Activated naive CD4-positive, alpha-beta T cell (primary cell): ENCODE measurements around the gene NUDT8.
"Not testable (repeated sequence)": the region's sequence is repeated elsewhere in the genome, so short reads cannot be mapped to it uniquely, and the experiment has no call there.

Source experiments
- DNase-seq, 4 experiments: peaks; one replicate each; lab custom pipeline; 2025; lab: John Stamatoyannopoulos, UW

NUDT8 gene

GRCh38 chr11:67627812-67628624, 1.7 kb downstream of the NUDT8 start:
- DNase-seq = no peak

- no peak for DNase-seq
These were observed 2.3 kb downstream of the NUDT8 start for GRCh38 chr11:67627441-67627811.

DNA sequence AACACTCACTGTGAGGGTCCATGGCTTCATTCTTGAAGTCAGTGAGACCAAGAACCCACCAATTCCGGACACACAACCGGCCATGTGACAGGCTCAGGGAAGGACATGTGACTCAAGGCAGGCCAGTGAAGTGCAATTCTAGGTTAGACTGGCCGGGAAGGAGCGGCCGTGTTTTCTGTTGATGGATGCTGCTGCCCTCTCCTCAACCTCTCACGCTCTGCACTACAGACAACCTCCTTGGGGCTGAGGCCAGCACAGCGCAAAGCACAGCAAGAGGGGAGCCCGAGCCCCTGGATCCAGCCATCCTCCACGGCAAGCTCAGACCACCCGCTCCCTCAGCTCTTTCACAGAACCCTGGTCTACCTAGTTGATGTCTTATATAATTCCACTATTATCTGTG, 2.8 kb downstream of the NUDT8 start:
- no peak for DNase-seq

DNA sequence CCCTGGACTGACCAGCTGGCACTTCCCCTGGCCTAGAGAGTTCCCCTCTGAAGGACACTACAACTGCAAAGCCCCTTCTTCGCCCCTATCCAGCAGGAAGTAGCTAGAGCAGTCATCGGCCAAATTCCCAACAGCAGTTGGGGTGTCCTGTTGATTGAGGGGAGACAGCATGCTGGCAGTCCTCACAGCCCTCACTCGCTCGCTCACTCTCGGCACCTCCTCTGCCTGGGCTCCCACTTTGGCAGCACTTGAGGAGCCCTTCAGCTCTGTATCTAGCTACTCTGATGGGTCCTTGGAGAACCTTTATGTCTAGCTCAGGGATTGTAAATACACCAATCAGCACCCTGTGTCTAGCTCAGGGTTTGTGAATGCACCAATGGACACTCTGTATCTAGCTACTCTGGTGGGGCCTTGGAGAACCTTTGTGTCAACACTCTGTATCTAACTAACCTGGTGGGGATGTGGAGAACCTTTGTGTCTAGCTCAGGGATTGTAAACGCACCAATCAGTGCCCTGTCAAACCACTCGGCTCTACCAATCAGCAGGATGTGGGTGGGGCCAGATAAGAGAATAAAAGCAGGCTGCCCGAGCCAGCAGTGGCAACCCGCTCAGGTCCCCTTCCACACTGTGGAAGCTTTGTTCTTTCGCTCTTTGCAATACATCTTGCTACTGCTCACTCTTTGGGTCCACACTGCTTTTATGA, 3.5 kb downstream of the NUDT8 start:
- not testable (repeated sequence) for DNase-seq

GRCh38 chr11:67623795-67624194, 5.9 kb downstream of the NUDT8 start:
- not testable (repeated sequence) for DNase-seq

GRCh38 chr11:67622905-67623304, 6.8 kb downstream of the NUDT8 start:
- not testable (repeated sequence) for DNase-seq

DNA sequence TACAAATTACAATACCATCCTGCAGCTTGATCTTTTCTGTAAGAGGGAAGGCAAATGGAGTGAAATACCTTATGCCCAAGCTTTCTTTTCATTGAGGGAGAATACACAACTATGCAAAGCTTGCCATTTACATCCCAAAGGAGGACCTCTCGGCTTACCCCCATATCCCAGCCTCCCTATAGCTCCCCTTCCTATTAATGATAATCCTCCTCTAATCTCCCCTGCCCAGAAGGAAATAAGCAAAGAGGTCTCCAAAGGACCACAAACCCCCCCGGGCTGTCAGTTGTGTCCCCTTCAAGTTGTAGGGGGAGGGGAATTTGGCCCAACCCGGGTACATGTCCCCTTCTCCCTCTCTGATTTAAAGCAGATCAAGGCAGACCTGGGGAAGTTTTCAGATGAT, 7.8 kb downstream of the NUDT8 start:
- not testable (repeated sequence) for DNase-seq

- DNase-seq = not testable (repeated sequence)
These were observed 9.1 kb downstream of the NUDT8 start for GRCh38 chr11:67620621-67621020.

DNA sequence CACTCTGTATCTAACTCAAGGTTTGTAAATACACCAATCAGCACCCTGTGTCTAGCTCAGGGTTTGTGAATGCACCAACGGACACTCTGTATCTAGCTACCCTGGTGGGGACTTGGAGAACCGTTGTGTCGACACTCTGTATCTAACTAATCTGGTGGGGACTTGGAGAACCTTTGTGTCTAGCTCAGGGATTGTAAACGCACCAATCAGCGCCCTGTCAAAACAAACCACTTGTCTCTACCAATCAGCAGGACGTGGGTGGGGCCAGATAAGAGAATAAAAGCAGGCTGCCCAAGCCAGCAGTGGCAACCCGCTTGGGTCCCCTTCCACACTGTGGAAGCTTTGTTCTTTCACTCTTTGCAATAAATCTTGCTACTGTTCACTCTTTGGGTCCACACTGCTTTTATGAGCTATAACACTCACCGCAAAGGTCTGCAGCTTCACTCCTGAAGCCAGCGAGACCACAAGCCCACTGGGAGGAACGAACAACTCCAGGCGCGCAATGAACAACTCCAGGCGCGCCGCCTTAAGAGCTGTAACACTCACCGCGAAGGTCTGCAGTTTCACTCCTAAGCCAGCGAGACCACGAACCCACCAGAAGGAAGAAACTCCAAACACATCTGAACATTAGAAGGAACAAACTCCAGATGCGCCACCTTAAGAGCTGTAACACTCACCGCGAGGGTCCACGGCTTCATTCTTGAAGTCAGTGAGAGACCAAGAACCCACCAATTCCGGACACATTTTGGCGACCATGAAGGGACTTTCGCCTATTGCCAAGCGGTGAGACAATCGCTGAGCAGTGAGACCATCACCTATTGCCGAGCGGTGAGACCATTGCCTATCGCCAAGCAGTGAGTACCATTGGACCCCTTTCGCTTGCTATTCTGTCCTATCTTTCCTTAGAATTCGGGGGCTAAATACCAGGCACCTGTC, 9.8 kb downstream of the NUDT8 start:
- DNase-seq = not testable (repeated sequence)

- not testable (repeated sequence) for DNase-seq
These were observed 10.7 kb downstream of the NUDT8 start for GRCh38 chr11:67618901-67619659.

DNA sequence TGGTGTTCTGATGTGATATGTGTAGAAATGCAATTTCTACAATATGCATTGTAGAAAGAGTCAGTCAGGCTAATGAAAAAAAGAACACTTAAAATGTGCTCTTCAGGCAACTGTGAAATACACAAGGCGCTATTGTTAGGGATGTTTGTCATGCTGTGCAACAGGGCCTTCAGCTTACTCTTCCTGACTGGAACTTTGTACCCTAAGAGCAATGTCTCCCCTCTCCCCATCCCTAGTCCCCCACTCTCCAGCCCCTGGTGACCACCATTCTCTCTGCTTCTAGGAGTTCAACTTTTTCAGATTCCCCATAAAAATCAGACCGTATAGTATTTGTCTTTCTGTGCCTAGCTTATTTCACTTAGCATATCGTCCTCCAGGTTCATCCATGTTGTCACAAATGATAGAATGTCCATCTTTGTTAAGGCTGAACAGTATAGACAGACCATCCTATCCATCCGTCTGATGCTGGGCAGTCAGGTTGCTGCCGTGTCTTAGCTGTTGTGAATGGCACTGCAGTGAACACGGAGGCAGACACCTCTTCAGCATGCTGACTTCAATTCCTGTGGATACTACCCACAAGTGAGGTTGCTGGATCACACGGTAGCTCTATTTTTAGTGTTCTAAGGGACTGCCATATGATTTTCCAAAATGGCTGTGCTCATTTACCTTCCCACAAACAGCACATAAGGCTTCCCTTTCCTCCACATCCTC, 12.3 kb downstream of the NUDT8 start:
- no peak for DNase-seq

DNA sequence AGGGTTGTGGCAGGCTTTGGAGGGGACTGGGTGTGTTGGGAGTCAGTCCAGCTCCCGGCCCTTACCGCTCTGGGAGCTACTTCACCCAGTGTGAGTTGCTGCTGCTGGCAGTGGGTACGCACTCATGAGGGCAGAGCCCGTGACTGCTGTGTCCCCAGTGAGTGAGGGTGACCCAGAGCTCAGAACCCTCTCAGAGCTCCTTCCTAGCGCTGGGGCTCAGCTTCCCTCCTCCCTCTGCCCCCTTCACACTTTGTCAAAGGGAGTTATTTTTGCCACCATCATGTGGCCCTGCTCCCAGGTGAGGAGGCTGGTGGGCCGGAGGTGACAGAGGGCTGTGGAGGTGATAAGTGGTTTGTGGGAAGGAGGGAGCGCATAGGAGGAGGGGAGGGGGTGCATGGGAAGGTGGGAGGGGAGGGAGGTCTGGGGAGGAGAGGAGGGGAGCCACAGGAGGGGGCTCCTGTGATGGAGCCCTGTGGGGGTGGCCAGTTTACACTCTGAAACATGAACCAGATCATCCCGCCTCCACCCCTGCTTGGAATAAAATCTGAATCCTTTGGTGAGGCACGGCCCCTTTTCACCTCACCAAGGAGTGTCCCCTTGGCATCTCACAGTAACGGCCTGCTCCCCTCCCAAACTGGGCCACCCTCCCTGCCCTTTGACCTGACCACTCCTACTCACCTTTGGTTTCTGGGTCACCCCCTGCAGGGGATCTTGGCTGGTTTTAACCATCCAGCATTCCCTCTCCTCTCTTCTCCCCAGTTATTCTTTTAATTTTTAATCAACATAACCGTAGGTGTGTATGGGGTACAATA, 13.1 kb downstream of the NUDT8 start:
- no peak for DNase-seq

GRCh38 chr11:67615728-67616430, 13.9 kb downstream of the NUDT8 start:
- no peak for DNase-seq

GRCh38 chr11:67614730-67615714, 14.7 kb downstream of the NUDT8 start:
- DNase-seq = peak in 2 of 4 experiments; percentile 15 to 29

DNA sequence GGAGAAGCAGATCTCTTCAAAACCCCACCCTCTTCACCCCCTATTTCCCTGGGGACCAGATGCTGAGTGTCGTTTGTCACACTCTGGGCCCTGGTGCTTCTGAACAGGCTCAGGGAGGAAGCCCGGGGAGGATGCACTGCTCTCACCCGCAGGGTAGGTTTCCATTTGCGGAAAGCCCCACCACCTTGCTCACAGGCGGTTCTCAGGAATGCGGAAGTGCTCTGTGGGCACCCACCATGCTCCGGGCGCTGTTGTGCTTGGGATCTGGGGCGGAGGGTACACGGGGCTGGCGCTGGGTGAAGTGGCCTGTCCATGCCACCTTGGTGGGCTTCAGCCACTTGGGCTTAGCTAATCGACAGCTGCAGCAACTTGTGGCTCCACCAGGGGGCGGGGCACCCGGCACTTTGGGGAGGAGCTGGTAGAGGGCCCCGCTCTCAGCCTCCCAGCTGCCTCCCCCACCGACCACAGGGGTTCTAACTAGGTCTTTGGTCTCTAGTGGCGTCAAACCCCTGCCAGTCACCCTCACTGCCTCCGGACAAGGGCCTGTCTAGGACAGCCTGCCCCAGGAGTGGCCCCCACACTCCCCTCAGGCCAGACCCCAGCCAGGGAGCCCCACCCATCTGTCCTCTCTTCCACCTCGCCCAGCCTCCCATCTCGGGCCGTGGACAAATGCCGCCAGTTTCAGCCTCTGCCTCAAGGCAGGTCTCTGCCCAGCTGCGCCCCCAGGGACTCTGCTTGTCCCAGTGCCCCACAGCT, 15.6 kb downstream of the NUDT8 start:
- peak; percentile 54 to 77 (median 66) for DNase-seq

DNA sequence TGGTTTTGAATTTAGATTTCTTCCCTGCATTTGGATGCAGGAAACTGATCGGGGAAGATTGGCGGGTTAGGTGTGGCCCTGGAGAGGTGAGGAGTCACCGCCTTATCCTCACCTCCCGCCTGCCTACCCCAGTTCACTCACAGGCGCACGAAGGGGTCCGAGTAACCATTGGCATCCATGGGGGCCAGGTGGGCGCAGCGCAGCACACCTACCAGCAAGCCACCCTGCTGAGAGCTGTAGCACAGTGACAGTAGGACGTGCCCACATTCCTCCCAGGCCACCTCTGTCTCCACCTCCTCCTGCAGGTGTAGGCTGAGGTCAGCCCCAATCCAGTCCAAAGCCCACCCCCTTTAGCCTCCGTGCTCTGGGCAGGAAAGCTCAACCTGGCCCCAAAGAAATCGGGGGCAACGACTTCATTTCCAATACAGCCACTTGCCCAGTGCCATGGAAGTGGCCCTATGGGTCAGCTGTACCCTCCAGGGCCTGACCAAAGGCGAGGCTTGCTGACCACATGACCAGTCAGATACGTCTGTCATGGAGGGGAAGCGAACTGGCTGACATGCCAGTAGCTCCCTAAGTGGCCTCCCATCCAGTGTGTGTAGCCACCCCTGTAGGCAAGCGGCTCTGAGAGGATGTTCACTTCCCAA, 16.3 kb downstream of the NUDT8 start:
- no peak for DNase-seq

- DNase-seq = no peak
These were observed 17.0 kb downstream of the NUDT8 start for GRCh38 chr11:67612751-67613150.
